Stimulated activated CD4-positive, alpha-beta T cell treated with anti-CD3 and anti-CD28 coated beads, Interleukin-15, amount 100 ng/mL, for 24 hours (primary cell): Measurements from ENCODE around the gene TBC1D4.
"Not testable (repeated sequence)": the region's sequence is repeated elsewhere in the genome, so short reads cannot be mapped to it uniquely, and the experiment has no call there.

Source experiments
- DNase-seq: peaks from one replicate; pipeline ENCODE4 v3.0.0-alpha.2; 2020

Gene TBC1D4

GRCh38 chr13:75355609-75356008, 126.4 kb downstream of the TBC1D4 start:
- no peak for DNase-seq

DNA sequence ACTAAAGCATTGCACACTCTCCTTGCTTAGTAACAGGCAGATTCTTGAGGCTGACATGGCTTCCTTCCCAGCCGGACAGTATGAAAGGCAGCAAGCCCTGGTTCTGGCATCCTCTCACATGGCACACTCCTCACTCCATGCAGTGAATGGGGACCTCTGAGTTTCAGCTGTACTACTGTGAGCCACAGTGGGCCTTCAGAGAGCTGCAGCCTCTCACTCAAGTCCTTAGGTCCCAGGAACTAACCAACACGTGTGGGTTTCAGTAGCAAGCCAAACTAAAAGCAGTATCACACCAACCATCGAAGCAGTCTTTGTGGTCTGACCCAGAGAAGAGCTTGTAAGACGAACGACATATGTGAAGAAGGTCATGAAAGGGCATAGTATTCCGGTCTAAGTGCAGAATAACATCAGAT, 128.2 kb downstream of the TBC1D4 start:
- DNase-seq, result no peak

- DNase-seq, result no peak
Measured at GRCh38 chr13:75352641-75353327, 129.2 kb downstream of the TBC1D4 start.

DNA sequence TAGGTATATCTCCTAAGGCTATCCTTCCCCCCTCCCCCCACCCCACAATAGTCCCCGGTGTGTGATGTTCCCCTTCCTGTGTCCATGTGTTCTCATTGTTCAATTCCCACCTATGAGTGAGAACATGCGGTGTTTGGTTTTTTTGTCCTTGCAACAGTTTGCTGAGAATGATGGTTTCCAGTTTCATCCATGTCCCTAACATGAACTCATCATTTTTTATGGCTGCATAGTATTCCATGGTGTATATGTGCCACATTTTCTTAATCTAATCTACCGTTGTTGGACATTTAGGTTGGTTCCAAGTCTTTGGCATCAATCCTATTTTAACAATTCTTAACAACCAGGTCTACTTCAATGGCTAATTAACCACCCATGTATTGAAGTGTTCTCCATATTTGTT, 130.4 kb downstream of the TBC1D4 start:
- not testable (repeated sequence) for DNase-seq

DNA sequence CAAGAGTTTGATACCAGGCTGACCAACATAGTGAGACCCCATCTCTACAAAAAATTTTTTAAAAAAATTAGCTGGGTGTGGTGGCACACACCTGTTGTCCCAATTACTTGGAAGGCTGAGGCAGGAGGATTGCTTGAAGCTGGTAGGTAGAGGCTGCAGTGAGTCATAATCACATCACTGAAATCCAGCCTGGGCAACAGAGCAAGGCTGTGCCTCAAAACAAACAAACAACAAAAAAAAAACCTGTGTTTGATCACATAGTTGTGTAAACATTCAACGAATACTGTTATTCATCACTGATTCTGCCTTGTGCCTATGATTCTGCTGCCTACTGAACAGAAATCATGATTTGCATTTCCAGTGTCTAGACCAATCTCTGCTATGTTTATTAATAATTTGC, 134.0 kb downstream of the TBC1D4 start:
- no peak for DNase-seq

- no peak for DNase-seq
Measured at GRCh38 chr13:75347457-75347856, 134.5 kb downstream of the TBC1D4 start.

DNA sequence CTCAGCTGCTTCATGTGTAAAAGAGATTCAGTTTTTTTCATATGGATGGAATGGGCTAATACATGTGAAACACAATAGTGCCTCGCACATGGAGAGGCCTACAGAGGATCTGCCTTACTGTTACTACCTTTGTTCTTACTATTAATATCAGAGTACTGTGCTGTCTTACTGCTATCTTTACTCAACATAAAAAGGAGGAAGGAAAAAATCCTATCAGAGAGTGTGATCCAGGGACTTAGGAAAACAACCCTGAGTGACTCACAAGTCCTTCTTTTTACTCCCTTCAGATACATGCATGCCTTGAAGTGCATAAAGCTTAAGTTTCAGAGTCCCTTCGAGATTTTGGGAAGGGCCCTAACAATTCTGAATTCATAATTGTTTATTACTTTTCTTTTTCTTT, 136.8 kb downstream of the TBC1D4 start:
- DNase-seq, result no peak

DNA sequence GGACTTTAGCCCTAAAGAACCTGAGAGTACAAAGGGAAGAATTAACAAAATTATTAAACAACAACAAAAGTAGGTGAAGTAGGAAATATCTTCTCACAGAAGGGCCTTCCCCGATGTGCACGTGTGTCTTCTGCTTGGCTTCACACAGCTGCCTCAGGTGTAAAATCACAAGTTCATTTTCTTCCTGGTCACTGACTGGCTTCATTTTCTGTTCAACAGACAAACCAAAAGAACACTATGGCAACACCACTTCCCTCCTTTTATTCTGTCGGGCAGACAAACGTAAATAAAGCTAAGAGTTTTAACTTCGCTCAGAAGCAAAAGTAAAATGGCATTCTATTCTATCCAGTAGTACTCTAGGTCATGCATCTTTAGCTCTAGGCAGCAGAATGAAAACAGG, 140.9 kb downstream of the TBC1D4 start:
- no peak for DNase-seq

DNA sequence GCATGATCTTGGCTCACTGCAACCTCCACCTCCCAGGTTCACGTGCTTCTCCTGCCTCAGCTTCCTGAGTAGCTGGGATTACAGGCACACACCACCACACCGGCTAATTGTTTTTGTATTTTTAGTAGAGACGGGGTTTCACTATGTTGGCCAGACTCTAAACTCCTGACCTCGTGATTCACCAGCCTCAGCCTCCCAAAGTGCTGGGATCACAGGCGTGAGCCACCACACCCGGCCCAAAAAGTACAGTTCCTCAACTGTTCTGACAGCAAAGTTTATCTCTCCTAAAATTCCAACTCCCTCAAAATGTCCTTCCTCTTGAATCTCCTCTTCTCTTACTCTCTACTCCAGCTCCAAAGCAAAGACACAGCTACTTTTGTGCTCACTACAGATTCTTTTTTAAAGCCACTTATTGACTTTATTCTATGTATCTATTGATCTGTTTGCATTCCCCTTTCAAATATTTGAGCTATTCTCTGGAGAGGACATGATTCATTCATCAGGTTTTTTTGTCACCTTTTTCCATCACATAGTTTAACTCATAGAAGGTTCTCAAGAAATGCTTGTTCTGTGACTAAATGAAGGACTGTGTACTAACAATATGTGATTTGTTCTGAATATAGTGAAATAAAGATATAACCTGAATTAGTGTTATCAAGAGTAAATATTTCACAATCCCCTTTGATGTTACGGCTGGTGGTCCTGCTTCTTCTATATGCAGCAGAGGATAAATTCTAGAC, 142.2 kb downstream of the TBC1D4 start:
- DNase-seq, result no peak

DNA sequence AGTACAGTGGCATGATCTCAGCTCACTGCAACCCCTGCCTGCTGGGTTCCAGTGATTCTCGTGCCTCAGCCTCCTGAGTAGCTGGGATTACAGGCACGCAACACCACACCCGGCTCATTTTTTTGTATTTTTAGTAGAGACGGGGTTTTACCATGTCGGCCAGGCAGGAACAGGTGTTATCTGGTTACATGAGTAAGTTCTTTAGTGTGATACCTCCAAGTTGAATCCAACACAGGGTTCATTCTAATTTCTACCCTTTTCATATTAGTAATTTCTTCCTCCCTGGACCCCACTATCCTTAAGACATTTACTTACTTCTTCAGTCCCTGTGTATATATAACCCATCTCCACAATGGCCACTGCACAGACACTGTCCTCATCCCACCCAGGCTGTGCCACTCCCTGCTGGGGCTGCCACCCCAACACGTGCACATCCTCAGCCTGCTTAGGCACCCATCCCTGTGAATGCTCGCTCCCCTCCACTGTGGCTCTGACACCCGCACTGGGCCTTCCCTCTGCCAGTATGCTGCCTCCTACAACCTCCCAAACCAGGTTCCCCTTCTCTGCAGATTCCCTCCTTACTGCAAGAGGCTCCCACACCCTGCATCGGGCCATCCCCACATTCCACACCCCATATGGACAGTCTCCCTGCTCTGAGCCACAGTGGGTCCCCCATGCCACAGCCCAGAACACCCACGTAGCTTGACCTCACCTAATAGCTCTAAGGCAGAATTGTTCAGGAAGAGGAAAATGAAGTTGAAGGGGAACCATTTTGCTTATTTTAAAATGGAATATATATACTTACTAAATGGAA, 147.1 kb downstream of the TBC1D4 start:
- no peak for DNase-seq

GRCh38 chr13:75333103-75333502, 148.9 kb downstream of the TBC1D4 start:
- no peak for DNase-seq

DNA sequence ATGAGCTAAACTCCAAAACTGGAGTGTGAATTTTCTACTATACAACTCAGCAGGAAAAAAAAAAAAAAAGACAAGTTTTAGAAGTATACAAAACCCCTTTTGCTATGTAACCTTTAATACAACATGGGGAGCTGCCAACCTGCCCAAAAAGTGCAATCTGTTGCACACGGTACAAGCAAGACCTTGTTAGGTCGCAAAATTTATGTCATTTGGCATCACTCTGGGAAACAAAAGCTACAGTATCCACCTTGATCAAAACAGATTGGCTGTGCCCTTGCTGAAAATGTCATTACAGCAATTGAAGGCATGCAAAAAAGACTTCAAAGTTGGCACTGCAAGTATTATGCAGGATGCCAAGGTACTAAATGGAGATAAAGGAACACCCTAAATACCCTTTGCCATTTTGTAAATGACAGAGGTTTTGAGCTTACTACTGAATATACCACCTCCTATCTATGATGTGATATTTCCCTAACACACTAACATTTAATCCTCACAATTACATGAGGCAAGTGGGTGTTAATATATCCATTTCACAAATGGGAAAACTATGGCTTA, 150.1 kb downstream of the TBC1D4 start:
- DNase-seq, result no peak

DNA sequence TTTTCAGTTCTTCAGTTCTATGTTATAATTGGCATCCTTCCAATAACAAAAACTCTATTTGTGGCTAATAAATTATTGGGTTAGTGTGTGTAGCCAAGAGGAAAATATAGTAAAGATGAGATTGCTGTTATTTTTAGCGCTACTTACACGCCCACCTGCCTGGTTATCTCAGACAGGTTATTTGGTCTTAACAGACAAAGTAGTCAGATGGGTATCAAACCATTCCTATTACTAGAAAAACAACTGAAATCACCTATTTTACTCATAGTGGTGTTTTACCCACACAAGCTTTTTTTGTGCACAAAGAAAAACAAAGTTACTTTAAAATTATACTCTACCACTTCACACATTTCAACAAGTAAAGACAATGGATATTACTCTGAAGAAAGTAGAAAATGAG, 151.2 kb downstream of the TBC1D4 start:
- DNase-seq, result no peak

DNA sequence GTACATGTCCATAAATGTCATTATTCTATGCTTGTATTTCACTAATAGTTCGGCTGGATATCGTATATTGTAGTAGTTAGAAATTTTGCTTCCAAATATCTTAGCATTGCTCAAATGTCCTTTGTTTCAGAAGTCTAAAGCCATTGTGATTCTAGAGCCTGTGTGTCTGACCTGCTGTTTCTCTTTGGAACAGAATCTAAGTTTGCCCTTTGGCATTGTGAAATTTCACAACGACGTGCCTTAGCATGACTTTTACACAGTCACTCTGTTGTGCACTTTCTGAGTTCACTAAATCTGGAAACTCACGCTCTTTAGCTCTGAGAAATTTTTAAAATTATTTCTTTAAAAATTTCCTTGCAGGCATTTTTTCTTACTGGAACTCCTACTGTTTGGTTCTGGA, 152.2 kb downstream of the TBC1D4 start:
- no peak for DNase-seq

- DNase-seq, result no peak
Measured at GRCh38 chr13:75329097-75329496, 152.9 kb downstream of the TBC1D4 start.

DNA sequence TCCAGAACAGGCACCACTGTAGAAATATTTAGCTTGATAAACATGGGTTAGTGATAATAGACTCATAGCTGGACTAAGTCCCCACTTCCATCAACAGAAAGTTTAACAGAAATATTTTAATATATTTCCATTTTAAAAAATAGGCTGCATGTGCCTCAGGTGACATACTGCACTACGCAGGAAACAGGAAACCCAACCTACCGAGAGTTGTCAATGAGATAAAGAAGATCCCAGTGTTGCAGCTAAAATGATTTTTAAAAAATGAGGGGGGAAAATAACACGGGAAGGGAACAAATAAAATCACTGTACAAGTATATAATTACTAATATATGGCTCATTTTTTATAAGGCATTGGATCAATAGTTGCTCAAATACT, 154.8 kb downstream of the TBC1D4 start:
- DNase-seq, result no peak

DNA sequence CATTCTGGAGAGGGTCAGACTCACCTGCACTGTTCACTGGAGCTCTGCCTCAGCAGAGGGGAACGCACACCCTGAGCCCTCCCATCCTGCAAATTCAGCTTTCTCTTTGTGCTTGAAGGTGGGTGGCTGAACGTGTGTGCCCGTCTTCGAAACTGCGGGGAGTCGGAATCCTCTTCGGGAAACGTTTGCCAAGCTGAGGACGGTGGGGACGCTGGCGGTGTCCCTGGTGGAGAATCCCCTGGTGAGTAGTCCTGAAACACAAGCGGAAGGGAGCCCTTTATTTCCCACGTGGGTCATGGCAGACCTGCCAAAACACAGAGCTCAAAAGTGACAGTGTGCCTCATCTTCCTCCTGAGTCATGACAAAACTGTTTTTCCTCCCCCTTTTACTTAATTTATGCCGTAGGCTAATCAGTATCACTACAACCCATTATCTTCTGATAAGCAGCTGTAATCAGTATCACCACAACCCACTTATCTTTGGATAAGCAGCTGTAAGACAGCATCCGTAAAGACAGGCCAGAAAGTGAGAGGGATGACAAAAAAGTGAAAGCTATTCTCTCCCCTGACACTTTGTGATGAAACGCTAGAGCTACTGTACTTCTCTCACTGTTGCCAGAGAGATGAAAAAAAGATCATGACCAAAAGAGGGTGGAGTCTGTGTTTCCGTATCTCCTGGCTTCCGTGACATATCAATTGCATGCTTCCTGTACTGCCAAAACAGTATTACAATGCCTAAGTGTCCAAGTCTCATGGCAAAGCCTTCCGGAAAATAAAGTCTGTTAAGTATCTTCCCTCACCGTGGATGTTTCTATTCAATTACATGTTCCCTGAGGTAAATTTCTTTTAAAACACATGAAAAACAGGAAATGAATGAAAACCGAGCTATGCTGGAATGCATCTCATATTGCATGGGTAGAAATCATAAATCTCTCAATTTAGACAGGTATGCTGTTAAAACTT, 155.5 kb downstream of the TBC1D4 start:
- peak; percentile 76 for DNase-seq

- no peak for DNase-seq
Measured at GRCh38 chr13:75325711-75326110, 156.3 kb downstream of the TBC1D4 start.

- no peak for DNase-seq
Measured at GRCh38 chr13:75324413-75324940, 157.5 kb downstream of the TBC1D4 start.

DNA sequence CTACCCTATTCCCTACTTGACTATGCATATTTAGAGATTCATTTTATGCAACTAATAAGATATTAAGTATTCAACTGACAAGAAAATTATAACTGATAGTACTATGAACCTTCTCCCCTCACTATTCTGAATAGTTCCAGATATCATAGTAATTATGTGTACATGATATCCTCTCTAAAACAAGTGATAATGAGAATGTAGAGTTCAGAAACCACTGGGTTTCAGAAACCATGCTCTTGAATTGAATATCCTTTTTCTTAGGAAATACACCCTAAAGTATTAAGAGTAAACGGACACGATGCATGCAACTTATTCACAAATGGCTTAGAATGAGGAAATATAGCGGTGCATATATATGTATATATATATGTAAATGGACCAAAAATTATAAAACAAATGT, 160.9 kb downstream of the TBC1D4 start:
- DNase-seq, result no peak

- no peak for DNase-seq
Measured at GRCh38 chr13:75319254-75319653, 162.7 kb downstream of the TBC1D4 start.
